Measurements from ENCODE around the gene C14orf180. TPM values are rescaled to one million over a fixed set of nuclear protein-coding genes. Genes with fewer than 3 reads are reported as not detected.

The C14orf180 gene
- 2.6 TPM for total RNA-seq

DNA sequence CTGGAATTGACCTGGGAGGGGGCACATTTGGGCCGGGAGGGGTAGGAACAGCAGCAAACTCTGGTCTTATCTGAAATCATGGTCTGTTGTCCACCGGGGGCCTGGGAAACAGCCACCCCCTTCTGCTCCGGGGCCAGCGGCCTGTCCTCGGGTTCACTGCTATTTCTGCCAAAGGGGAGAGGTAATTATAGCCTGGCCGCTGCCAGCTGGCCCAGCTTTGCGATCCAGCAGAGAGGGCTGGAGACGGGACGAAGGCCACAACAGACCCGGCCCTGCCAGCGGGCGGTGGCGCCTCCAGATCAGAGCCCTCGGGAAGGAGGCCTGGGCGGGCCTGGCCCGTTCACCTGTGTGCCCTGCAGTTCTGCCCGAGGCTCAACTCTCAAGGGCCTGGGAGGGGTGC lies at the start of gene C14orf180:
TSS of gene C14orf180 (plus strand) at position 258 of the 400 bp plus-strand sequence. CDS start 6,667 bp downstream, outside the sequence.

DNA sequence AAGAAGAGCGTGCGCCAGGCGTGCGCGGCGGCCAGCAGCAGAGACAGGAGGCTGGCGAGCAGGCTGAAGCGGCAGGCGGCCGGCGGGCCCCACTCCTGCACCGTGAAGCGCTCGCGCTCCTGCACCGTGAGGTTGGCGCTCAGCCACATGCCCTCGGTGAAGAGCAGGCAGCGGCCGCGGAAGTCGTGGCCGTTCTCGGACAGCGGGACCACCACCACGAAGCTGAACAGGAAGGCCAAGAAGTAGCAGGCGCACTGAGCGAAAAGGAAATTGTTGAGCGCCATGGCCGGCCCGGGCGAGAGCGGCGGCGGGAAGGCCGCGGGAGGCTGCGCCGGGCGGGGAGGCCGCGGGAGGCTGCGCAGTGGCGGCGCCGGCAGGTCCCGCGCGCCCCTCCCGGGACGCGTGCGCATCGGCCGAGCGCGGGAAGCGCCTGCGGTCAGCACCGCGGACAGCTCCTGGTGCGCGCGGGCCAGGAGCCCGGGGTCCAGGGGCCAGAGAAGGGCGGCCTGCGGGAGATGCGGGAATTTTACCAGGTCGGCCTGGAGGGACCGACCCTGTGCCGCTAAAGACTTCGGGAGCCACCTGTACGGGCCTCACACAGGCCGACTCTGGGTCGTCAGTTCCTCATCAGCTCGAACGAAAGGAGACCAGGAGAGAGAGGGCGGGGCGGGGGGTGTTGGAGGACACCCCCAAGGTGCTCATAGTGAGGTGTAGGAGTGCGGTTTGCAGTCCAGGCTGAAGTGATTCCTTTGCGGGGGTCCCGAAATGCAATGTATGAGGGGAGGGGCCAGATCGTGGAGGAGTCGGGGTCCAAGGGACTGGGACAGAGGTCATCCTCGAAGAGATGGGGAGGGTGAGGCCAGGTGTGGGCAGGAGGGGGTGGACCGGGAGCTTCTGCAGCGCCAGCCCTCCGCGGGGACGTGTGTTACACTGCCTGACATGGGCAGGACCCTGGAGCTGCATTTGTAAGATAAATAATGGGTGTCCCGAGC lies 25.2 kb downstream of the C14orf180 start, which contains the start of gene TMEM179:
TSS of gene TMEM179 (minus strand) at position 315 of the 992 bp plus-strand sequence. CDS start at position 284, 31 bp downstream.

Other genes starting within 250 kb of the C14orf180 start
- gene TMEM179, start 25.0 kb downstream of the C14orf180 start, total RNA-seq = 1.2 TPM
- gene INF2, start 109.9 kb downstream of the C14orf180 start, total RNA-seq = 60.6 TPM
- gene ADSS1, start 144.5 kb downstream of the C14orf180 start, total RNA-seq = 31.2 TPM
- gene SIVA1, start 173.4 kb downstream of the C14orf180 start, total RNA-seq = 84.4 TPM
- 127 TPM for gene AKT1, start 216.0 kb downstream of the C14orf180 start, total RNA-seq
- 9.1 TPM for gene ZBTB42, start 221.3 kb downstream of the C14orf180 start, total RNA-seq

Measured in metanephros (tissue), 1 donor.